ENCODE measurements around the gene OR8B3.

GRCh38 chr11:124409906-124410305 is 11.1 kb upstream of the OR8B3 start:
- TF ChIP-seq PAX5 (IDR thresholded peaks at IDR 0.05; ENCODE audit: insufficient read depth, low read length, severe bottlenecking) (no peak), POU2F2 (IDR thresholded peaks at IDR 0.05; ENCODE audit: low read depth, low read length) (no peak), POLR2AphosphoS5 (IDR thresholded peaks at IDR 0.05; ENCODE audit: low read depth, low read length) (no peak), POLR2A (IDR thresholded peaks at IDR 0.05; ENCODE audit: low read depth, low read length) (no peak)

All from GM12891 (cell line).